Measurements from ENCODE around the gene TCAP.

TCAP gene, protein sequence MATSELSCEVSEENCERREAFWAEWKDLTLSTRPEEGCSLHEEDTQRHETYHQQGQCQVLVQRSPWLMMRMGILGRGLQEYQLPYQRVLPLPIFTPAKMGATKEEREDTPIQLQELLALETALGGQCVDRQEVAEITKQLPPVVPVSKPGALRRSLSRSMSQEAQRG

DNA sequence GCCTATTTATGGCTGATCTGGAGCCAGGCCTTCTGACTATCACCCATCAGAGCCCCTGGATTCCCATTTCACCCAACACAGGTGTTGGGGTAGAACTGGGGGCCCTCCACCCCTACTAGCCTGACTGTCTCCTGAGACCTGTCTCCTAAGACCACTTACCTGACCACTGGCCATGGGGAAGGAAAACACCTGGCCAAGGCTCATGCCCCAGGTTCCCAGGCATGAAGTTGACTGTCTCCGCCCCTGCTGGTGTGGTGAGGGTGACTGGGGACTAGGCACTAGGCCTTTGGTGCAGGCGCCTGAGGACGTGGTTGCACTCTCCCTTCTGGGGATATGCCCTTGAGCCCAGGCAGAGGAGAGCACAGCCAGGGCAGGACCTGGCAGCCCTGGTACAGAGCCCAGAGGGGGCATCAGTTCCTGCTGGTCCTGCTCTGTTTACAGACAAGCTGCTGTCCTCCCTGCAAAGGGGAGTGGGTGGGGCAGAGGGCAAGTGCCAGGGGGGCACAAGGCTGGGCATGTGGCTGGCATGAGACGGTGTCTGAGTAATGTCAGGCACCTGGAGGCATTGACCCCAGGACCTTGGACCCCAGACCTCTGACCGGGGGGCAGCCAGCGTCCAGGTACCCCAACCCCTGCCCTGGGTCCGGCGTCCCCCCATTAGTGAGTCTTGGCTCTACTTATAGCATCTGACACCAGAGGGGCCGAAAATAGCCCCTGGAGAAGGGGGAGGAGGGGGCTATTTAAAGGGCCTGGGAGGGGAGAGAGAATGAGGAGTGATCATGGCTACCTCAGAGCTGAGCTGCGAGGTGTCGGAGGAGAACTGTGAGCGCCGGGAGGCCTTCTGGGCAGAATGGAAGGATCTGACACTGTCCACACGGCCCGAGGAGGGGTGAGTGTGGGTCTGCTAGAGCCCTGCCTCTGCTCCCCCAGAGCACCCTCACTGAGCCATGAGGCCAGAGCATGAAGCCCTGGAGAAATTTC lies at the start of gene TCAP:
Gene TCAP (plus strand): TSS at position 769 of the 981 bp plus-strand sequence. CDS start 11 bp downstream, at position 780.
- no peak for DNase-seq (ENCODE audit: low read depth)

DNA sequence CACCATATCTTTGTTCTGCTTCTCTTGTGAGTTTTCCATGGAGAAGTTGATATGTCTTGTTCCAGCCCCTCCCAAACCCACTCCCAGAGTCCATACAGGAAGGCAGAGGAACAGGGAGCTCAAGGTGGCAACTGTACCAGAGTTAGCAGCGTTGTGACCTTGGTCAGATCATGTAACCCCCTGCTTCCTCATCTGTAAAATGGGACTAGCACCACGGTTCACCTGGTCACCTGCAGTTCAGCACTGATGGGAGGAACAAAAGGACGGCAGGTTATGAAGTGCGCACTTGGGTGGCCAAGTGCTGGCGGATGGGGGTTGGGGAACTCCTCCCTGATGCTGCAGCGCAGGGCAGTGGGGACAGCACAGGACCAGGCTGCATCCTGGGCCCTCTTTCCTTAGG lies 49.7 kb upstream of the TCAP start:
- no peak for DNase-seq (ENCODE audit: low read depth)

DNA sequence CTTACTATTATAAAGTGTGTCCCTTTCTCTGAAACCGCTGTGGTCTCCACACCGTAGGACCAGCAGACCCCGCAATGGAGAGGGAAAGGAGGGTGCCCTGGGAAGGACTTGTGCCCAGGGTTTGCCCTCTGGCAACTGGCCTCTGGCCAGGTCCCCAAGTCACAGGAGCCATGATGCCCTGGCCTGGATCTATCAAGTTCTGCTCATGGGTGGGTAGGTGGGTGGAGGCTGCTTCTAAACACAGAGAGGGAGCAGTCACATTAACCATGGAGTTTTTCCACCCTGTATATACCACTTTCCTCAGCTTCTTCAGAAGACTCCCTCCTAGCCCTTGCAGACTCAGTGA lies 48.1 kb upstream of the TCAP start:
- no peak for DNase-seq (ENCODE audit: low read depth)

DNA sequence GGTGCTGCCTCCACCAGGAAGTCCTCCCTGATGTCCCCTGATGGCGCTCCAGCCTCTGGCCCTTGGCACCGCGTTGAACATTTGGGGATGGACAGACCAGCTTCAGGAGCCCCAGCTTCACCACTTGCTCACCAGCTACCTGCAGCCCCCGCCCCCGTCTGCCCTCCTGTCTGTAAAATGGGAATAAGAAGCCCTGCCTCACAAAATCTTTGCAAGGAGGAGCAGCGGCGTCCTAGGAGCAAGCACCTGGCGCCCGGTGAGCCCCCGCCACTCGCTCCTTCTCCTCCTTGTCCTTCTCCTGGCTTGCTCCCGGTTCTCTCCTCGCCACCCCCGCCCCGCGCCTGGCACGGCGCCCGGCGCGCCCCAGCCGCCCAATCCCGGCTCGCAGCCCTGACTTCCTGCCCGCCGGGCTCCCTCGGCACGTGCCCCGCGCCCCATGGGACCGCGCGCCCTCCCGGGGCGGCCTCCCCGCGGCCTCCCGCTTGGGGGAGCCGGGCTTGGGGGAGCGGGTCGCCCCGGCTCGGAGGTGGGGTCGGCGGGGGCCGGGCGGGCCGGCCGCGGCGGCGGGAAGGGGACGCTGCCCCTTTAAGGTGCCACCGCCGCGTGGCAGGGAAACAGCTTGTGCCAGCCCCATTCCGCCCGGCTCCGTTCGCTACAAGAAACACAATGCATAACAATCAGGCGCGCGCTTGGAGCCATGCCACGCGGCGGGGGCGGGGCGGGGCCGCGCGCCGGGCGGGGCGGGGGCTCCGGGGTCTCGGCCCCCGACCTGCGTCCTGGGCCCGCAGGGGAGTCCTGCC lies 47.5 kb upstream of the TCAP start:
- peak; percentile 17 for DNase-seq (ENCODE audit: low read depth)

DNA sequence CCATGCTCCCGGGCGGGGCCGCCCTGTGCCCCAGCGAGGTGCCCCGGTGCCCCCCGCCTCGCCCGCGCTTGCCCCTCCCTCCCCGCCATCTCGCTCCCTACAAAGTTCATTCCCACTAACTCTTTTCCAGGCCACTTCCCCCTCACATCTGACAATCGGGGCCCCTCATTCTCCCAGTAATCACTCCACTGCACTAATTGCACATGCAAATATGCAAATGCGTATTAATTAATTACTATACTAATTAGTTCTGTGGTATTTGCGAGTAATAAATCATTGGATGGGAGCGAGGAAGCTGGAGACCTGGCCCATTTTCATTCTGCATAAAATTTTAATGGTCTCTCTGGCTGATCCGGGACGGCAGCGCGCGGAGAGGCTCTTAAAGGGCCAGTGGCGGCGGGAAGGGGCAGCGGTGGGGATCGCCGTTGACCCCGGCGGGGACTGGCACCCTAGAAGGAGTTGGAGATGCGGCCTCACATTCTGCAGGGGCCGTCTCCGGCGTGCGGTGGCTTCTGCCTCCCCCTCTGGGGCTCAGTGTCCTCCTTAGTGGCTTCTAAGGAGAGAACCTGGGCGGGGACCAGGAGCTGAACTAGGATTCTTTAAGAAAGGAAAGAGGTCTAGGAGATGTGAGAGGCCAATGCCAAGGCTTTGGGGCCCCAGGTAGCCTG lies 46.8 kb upstream of the TCAP start:
- DNase-seq (ENCODE audit: low read depth): no peak

DNA sequence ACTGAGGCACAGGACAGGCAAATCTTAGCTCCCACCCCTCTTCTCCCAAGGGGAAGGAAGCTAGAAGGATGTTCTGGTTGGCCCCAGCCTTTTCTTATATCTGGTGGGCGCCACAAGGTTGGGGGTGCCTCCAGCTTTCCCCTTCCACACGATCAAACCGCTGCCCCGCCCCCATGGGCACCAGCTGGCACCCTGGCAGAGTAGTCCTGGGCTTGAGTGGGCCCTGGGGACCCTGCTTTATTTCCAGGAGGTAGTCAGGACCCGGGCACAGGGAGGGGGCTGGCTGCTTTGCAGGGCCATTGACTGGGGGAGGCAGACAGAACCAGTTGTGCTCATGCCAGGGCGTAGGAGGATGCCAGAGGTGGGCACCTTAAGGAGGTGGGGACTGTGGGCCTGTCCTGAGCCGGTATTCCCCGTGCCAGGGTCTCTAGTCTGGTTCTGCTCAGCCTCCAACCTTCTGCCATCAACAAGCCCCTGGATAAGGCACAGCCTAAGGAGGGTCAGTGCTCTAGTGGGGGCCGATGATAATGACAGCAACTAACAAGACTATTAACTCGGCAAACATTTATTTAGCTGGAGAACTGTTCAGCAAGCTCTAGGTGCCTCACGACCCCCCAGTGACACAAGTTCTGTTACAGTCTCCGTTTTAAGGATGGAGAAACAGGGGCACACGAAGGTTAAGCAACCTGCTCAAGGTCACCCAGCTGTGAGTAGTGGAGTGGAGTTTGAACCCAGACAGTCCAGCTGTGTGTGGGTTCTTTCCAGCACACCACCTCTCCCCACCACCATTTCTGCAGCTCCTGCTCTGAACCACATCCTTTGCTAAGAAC lies 46.0 kb upstream of the TCAP start:
- no peak for DNase-seq (ENCODE audit: low read depth)

DNA sequence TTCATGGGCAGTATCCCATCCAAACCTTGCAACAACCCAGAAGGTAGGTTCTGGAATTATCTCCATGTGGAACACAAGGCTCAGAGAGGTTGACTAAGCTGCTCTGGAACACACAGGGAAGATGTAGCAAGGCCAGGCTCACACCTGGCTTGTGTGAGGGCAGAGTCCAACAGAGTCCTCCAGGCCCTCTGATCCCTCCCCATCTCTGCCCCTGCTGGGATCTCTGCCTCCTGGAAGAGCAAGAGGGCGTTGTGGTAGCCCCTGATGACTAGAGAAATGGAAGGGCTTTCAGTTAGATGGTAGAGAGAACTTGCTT lies 45.4 kb upstream of the TCAP start:
- no peak for DNase-seq (ENCODE audit: low read depth)

DNA sequence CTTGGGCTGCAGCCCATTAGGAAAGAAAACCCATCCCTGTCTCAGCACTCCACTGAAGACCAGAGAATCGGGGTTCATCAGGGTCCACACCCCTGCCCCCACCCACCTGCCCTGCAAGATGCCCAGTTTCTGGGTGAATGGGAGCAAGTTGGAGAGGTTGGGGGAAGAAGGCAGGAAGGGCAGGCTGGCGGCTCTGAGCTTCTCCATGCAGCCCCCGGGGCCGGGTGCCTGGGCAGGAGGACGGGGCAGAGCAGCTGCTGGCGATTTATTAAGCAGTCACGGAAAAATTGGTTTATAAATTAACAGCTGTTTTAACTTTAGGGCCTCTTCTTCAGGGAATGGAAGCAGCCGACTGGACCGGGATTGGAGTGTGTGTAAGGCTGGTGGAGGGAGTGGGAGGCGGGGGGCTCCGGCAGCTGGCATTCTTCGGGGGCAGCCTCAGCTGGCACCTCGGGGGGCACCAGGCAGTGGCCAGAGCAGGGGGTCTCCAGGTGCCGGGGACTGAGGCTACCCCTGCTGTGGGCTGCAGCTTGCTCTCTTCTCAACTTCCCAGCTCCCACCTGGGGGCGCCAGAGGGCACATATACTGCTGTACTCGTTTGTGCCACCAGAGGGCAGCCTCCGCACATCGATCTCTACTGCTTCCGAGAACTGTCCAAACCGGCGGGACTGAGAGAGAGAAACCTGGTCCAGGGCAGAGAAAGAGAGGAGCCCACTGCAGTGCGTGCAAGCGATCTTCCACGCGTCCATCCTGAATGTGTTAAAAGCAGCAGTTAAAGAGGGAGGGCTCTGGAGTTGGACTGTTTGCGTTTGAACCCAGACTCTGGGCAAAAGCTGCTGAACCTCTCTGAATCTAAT lies 43.4 kb upstream of the TCAP start:
- DNase-seq (ENCODE audit: low read depth): peak; percentile 64

DNA sequence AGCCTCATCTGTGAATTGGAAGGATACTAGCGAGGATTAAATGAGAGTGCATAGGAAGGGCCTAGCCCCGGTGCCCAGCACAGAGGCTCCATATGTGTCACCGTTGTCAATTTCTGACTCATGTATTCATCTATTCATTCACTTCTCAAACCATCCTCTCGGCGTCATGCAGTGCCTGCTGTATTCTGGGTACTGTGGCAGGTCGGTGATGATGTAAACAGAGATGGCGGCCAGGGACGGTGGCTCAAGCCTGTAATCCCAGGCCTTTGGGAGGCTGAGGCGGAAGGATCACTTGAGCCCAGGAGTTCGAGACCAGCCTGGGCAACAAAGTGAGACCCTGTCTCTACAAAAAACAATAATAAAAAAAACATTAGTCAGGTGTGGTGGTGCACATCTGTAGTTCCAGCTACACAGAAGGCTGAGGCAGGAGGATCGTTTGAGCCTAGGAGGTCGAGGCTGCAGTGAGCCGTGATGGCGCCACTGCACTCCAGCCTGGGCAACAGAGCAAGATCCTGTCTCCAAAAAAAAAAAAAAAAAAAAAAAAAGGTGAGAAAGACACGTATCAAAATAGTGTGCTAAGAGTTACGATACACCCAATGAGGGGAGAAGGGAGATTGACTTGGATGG lies 42.7 kb upstream of the TCAP start:
- peak; percentile 26 for DNase-seq (ENCODE audit: low read depth)

DNA sequence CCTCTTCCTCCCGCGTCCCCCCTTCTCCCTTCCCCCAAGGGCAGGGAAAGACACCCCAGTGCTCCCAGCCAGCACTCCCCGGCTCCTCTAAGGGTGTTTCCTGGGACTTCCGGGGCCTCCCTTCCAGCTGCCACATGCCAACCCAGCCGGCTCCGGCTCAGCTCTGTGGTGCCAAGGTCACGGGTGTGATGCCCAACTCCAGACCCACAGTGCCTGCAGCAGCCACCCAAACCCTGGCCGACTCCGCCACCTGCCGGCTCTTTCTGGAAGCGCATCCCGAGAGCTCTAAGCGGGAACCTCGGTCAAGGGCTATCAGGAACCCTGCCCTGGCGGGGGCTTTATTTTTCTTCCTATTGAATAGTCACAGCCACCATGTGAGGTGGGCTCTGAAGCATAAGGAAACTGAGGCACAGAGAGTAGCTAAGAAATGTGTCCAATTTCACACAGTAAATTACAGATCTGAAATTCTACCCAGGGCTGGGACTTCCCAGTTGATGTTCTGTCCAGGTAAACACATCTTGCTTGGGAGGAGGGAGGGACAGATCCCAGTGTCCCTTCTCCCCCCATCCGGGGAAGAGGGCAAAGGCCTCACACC lies 41.7 kb upstream of the TCAP start:
- DNase-seq (ENCODE audit: low read depth): peak; percentile 57

DNA sequence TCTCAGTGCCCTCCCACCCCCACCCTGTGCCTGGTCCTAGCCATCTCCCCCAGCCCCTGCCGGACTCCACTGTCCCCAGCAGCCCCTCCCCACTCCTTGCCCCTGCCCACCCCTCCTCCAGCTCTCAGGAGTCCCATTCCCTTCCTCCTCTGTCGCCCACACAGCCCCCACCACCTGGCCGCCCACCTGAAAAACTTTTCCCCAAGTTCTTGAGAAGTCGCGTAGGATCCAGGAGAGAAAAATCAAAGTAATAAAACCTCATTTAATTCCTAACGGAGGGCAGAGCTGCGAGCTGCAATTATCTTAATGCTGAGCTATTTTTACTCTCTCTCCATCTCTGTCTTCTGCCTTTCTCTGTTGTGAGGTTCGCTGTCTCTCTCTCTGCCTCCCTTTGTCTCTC lies 40.8 kb upstream of the TCAP start:
- DNase-seq (ENCODE audit: low read depth): no peak

DNA sequence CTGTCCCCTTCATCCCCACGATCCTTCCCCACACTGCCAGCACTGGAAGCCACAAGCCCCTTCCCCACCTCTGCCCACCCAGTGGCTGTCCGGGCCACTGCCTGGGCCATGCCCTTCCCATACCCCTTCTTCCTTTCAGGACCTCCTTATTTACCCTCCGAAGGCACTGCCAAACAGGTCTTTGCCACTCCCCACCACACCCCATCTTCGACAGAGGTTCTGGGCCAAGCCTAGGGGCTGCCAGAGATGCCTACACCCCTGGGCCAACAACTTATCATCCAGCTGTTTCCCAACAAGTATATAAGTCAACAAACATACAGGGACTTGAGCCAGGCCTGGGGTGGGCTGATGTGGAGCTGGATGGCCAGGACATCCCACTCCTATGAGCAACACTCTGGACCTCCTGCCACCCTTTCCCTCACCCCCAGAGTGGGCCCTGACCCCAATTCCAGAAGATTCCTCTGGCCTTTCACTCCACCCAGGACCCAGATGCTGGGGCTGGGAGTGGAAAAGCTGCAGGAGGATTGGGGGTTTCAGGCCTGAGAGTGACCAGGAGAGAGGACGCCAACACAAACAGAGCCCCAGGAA lies 39.9 kb upstream of the TCAP start:
- no peak for DNase-seq (ENCODE audit: low read depth)

DNA sequence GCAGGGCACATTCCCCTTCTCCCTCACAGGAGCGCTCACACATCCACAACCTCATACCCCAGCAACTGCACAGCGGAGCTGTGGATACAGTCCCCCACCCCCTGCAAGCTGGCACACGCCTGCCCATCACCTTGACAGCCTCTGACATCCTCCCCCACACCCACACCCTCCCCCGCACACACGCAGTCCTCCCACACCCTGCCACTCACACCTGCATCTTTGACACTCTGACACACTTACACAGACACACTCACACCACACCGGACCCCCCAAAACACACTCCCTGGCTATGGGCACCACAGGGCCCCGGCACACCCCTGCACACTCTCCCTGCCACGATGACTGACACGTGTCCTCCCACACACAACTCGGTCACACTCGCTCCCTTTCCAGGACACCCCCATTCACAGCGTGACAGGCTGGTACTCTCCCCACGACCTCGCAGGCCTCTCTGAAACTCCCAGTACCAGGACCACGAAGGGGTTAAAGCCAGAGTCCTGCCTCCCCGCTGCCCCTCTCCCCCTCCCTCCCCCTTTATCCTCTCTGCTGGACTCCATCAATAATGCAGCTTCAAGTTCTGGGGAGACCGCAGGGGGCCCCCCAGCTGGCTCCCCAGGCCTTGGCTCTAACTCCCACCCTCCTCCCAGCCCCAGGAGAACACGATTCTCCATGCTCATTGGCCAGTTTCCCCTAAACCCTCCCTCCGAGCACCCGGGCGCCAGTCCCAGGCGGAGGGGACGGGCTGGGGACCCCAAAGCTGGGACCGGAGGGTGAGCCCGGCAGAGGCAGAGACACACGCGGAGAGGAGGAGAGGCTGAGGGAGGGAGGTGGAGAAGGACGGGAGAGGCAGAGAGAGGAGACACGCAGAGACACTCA lies 38.7 kb upstream of the TCAP start, which contains the start of gene PPP1R1B:
Gene PPP1R1B (plus strand): TSS at position 782 of the 876 bp plus-strand sequence. CDS start 441 bp downstream, outside the sequence.
- no peak for DNase-seq (ENCODE audit: low read depth)

DNA sequence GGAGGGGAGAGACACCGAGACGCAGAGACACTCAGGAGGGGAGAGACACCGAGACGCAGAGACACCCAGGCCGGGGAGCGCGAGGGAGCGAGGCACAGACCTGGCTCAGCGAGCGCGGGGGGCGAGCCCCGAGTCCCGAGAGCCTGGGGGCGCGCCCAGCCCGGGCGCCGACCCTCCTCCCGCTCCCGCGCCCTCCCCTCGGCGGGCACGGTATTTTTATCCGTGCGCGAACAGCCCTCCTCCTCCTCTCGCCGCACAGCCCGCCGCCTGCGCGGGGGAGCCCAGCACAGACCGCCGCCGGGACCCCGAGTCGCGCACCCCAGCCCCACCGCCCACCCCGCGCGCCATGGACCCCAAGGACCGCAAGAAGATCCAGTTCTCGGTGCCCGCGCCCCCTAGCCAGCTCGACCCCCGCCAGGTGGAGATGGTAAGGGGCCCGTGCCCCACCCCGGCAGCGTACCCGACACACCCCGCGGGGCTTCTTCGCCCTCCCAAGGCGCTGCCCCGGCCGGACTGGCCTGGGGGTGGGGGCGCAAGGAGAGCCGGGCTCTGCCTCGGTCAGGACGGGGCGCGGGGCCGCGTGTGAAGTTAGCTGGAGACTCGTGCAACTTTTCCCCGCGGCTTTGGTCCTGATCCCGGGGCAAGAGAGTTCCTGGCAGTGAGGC lies 38.0 kb upstream of the TCAP start:
- DNase-seq (ENCODE audit: low read depth): no peak

DNA sequence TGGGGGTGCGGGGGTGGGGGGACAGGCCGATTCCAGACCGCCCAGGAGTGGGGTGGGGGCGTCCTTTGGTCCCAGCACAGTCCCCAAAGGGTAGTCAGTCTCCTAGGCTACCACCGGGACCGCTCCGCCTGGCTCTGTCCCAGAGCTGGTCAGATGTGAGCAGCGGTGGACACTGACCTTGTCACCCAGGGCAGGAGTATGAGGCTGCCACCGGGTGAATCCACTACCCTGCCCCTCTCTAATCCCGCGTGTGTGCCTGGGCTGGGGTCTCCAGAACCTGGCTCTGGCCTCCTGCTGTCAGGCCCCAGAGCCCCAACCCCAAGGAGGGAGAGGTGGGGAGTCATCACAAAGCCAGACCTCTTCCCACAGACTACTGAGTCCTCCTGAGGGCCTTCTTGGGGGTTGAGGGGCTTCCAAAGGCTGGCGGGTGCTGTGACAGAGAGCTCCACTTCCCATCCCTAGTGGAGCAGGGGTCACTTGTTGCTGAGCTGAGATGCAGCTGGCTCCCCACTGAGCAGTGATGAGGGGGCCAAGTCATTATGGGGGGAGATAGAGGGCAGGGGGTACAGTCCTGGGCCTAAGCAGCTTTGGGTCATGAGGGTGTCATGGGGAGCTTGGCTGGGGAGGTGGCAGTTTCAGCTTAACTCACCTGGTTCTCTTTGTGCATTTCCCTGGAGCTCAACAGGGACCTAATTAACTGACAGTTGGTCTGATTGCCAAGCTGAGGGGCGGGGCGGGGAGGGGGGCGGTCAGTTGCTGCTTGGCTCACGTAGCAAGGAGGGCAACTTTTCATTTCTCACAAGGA lies 37.2 kb upstream of the TCAP start:
- no peak for DNase-seq (ENCODE audit: low read depth)

DNA sequence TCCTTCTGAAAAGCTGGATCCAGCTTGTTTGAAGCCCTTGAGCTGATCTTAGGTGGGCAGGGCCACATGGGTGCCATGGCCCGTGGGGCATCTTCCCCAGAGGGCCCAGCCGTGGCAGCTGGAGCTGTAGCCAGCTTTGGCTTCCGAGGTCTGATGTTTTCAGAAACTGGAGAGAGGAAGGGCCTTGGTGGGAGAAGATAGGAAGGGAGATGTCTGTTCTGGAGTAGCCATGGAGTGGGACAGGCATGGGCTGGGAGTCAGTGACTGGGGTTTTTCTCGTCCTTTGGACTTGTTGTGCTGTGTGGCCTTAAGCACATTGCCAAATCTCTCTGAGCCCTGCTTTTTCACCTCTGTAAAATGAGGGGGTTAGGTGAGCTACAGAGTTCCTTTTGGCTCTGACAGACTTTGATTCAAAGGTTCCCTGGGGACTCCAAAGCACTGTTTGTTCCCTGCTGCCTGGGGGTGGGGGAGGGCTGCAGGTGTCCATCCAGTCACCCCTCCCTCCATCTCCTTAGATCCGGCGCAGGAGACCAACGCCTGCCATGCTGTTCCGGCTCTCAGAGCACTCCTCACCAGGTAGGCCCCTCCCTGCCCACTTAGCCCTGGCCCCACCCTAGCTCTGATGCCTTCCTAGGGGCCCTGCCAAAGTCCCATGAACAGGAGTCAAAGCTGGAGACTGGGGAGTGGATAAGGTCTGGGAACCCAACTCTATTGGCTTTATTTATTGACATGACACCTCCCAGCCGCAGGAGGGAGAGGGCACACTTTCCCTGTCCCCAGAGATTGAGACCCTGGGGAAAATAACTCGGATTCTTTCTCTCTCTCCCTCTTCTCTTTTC lies 36.3 kb upstream of the TCAP start:
- DNase-seq (ENCODE audit: low read depth): no peak

Data from T-helper 22 cell (primary cell).